Measurements from ENCODE around the gene INSYN2A. TPM values are rescaled to one million over a fixed set of nuclear protein-coding genes. Genes with fewer than 3 reads are reported as not detected.

INSYN2A gene
- total RNA-seq, 1 experiment from 2014 or later, result 0.13 TPM

- DNase-seq (ENCODE audit: low spot score) (no peak), ATAC-seq (no peak)
- Mint-ChIP-seq H3K36me3 (no peaks in the 10 kb centered on the region; the same call in 1 of the 2 replicates), H3K27ac (no peak overlapping the region), H3K9me3 (no peaks in the 10 kb centered on the region), H3K27me3 (ENCODE audit: low read depth) (peaks cover 12% of the 10 kb centered on the region), H3K4me3 (no peak overlapping the region), H3K4me1 (peaks cover 17% of the 10 kb centered on the region)
- ChIA-PET POLR2A (no interaction called here), CTCF (interaction anchor here (1.3 kb wide), 1 partner anchor 43 kb away, joined by 3 read pairs; no protein-coding TSS in a partner anchor)
- TF ChIP-seq OVOL2 (CRISPR knock-in tag; IDR thresholded peaks at IDR 0.05; ENCODE audit: borderline replicate concordance), result no peak
Observed at GRCh38 chr10:127200646-127201045, 4.3 kb upstream of the INSYN2A start.

DNA sequence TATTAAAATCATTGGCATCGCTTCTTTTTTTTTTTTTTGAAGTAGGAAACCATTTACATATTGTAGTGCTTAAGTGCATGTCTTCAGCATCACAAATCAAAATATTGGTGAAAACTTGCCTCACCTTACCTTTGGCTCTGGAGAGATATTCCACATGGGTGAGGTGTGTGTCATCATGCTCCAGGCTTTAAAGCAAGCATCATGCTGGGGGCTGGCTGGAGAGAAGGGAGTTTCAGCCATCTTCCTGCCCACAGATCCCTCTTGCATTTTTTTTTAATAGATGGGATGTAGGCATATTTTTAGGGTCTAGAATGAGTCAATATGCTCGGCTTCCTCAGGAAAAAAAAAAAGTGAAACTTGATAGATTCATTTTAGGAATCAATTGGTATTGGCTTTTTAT lies 2.3 kb upstream of the INSYN2A start:
- Mint-ChIP-seq H3K4me1 (peaks cover 28% of the 10 kb centered on the region), H3K27ac (no peak overlapping the region), H3K9me3 (no peaks in the 10 kb centered on the region), H3K4me3 (no peak overlapping the region), H3K36me3 (no peaks in the 10 kb centered on the region), H3K27me3 (ENCODE audit: low read depth) (peaks cover 30% of the 10 kb centered on the region)
- TF ChIP-seq IRF2 (CRISPR knock-in tag; IDR thresholded peaks at IDR 0.05; ENCODE audit: borderline replicate concordance, low read depth) (no peak), SP1 (CRISPR knock-in tag; conservative IDR thresholded peaks at IDR 0.05) (no peak), ZNF281 (CRISPR knock-in tag; IDR thresholded peaks at IDR 0.05) (no peak), SMAD3 (CRISPR knock-in tag; IDR thresholded peaks at IDR 0.05; ENCODE audit: borderline replicate concordance) (no peak), ZNF232 (CRISPR knock-in tag; IDR thresholded peaks at IDR 0.05) (no peak), ZNF138 (CRISPR knock-in tag; conservative IDR thresholded peaks at IDR 0.05) (no peak)
- TF ChIP-seq, protein P1, sequence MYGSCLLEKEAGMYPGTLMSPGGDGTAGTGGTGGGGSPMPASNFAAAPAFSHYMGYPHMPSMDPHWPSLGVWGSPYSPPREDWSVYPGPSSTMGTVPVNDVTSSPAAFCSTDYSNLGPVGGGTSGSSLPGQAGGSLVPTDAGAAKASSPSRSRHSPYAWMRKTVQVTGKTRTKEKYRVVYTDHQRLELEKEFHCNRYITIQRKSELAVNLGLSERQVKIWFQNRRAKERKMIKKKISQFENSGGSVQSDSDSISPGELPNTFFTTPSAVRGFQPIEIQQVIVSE (CRISPR knock-in tag; IDR thresholded peaks at IDR 0.05; ENCODE audit: borderline replicate concordance), result no peak
- DNase-seq (ENCODE audit: low spot score) (no peak), ATAC-seq (no peak)
- POLR2A ChIA-PET, result no interaction called here
- CTCF ChIA-PET, result interaction anchor here (1.3 kb wide), 1 partner anchor 16 kb away, joined by 3 read pairs; no protein-coding TSS in a partner anchor

- TF ChIP-seq, protein P2, sequence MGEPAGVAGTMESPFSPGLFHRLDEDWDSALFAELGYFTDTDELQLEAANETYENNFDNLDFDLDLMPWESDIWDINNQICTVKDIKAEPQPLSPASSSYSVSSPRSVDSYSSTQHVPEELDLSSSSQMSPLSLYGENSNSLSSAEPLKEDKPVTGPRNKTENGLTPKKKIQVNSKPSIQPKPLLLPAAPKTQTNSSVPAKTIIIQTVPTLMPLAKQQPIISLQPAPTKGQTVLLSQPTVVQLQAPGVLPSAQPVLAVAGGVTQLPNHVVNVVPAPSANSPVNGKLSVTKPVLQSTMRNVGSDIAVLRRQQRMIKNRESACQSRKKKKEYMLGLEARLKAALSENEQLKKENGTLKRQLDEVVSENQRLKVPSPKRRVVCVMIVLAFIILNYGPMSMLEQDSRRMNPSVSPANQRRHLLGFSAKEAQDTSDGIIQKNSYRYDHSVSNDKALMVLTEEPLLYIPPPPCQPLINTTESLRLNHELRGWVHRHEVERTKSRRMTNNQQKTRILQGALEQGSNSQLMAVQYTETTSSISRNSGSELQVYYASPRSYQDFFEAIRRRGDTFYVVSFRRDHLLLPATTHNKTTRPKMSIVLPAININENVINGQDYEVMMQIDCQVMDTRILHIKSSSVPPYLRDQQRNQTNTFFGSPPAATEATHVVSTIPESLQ (CRISPR knock-in tag; IDR thresholded peaks at IDR 0.05), result no peak
- TF ChIP-seq, protein P3, sequence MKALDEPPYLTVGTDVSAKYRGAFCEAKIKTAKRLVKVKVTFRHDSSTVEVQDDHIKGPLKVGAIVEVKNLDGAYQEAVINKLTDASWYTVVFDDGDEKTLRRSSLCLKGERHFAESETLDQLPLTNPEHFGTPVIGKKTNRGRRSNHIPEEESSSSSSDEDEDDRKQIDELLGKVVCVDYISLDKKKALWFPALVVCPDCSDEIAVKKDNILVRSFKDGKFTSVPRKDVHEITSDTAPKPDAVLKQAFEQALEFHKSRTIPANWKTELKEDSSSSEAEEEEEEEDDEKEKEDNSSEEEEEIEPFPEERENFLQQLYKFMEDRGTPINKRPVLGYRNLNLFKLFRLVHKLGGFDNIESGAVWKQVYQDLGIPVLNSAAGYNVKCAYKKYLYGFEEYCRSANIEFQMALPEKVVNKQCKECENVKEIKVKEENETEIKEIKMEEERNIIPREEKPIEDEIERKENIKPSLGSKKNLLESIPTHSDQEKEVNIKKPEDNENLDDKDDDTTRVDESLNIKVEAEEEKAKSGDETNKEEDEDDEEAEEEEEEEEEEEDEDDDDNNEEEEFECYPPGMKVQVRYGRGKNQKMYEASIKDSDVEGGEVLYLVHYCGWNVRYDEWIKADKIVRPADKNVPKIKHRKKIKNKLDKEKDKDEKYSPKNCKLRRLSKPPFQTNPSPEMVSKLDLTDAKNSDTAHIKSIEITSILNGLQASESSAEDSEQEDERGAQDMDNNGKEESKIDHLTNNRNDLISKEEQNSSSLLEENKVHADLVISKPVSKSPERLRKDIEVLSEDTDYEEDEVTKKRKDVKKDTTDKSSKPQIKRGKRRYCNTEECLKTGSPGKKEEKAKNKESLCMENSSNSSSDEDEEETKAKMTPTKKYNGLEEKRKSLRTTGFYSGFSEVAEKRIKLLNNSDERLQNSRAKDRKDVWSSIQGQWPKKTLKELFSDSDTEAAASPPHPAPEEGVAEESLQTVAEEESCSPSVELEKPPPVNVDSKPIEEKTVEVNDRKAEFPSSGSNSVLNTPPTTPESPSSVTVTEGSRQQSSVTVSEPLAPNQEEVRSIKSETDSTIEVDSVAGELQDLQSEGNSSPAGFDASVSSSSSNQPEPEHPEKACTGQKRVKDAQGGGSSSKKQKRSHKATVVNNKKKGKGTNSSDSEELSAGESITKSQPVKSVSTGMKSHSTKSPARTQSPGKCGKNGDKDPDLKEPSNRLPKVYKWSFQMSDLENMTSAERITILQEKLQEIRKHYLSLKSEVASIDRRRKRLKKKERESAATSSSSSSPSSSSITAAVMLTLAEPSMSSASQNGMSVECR (CRISPR knock-in tag; IDR thresholded peaks at IDR 0.05; ENCODE audit: borderline replicate concordance), result no peak
- TF ChIP-seq, protein P4, sequence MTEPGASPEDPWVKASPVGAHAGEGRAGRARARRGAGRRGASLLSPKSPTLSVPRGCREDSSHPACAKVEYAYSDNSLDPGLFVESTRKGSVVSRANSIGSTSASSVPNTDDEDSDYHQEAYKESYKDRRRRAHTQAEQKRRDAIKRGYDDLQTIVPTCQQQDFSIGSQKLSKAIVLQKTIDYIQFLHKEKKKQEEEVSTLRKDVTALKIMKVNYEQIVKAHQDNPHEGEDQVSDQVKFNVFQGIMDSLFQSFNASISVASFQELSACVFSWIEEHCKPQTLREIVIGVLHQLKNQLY (CRISPR knock-in tag; IDR thresholded peaks at IDR 0.05), result no peak
- peaks cover 34% of the 10 kb centered on the region for H3K27me3 Mint-ChIP-seq (ENCODE audit: low read depth)
- no peak for ATAC-seq
- no peak for DNase-seq (ENCODE audit: low spot score)
- H3K9me3 Mint-ChIP-seq, result no peaks in the 10 kb centered on the region
- ChIA-PET CTCF (interaction anchor here (1.3 kb wide), 1 partner anchor 16 kb away, joined by 3 read pairs; no protein-coding TSS in a partner anchor), POLR2A (no interaction called here)
- H3K4me3 Mint-ChIP-seq, result no peak overlapping the region
- H3K36me3 Mint-ChIP-seq, result no peaks in the 10 kb centered on the region
- no peak overlapping the region for H3K27ac Mint-ChIP-seq
- H3K4me1 Mint-ChIP-seq, result peaks cover 28% of the 10 kb centered on the region
Observed at GRCh38 chr10:127198307-127198706, 1.9 kb upstream of the INSYN2A start.
